Stimulated activated CD4-positive, alpha-beta T cell treated with anti-CD3 and anti-CD28 coated beads, Interleukin-12 subunit alpha, Interleukin-12 subunit beta, amount 100 ng/mL, for 24 hours (primary cell): Measurements from ENCODE around the gene KCNA10.
A peak's percentile ranks its signal among the peaks of the same experiment; 100 is the strongest.

Experiments
- DNase-seq, 2 experiments: peaks; one replicate each; pipeline ENCODE4 v3.0.0-alpha.2; 2020; ENCODE audit warnings: low read depth in 2 of 2

KCNA10 gene

DNA sequence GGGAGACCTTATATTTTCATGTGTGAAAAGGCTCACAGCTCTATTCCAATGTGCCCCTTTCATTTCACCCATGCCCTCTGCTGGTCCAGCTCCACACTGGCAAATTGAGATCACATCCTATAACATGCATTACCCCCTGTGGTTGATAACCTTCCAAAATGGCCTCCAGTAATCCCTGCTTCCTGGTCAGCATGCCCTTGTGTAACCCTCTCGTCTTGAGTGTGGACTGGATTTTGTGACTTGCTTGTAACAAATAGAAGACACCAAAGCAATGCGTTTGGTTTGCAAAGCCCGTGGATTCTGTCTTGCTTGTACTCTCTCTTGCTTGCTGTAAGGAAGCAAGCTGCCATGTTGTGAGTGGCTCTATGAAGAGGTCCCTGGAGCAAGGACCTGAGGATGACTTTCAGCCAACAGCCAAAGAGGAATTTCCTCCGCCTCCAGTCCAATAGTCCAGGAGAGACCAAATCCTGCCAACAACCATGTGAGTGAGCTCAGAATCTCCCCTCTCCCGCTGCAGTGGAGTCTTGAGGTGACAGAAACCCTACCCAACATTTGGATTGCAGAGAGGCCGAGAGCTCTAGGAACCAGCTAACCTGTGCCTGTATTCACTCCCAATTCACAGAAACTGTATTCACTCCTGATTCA is 17.4 kb downstream of the KCNA10 start:
- DNase-seq, result no peak

GRCh38 chr1:110498270-110498669 is 20.7 kb downstream of the KCNA10 start:
- no peak for DNase-seq

DNA sequence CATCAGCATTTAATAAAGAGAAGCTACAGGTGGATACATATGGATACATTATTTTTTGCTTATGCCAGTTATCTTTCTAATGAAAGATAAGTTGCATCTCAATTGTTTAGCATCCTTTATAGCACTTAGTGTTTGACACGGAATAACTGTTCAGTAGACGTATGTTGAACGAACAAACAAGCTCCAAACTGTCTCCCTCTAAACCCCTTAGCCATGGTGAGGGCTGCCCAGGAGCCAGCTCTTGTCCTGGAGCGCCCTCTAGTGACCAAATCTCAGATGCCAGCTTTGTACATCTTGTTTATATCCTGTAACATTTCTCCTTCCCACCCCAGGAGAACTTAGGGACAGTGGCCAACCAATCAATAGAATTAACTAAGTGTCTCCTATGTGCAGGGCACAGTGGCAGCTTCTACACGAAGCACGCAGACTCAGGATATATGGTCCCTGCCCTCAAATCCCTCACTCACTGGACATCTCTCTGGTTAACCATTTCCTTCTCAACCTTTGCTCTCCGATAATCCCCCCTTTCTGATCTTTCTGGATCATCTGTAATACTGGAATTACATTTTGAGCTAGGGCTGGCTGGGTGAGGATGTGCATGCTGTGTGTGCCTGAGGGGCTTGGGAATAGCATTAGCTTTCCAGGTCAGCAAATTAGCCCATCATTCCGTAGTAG is 22.9 kb downstream of the KCNA10 start:
- DNase-seq, result peak; percentile 52 to 78

DNA sequence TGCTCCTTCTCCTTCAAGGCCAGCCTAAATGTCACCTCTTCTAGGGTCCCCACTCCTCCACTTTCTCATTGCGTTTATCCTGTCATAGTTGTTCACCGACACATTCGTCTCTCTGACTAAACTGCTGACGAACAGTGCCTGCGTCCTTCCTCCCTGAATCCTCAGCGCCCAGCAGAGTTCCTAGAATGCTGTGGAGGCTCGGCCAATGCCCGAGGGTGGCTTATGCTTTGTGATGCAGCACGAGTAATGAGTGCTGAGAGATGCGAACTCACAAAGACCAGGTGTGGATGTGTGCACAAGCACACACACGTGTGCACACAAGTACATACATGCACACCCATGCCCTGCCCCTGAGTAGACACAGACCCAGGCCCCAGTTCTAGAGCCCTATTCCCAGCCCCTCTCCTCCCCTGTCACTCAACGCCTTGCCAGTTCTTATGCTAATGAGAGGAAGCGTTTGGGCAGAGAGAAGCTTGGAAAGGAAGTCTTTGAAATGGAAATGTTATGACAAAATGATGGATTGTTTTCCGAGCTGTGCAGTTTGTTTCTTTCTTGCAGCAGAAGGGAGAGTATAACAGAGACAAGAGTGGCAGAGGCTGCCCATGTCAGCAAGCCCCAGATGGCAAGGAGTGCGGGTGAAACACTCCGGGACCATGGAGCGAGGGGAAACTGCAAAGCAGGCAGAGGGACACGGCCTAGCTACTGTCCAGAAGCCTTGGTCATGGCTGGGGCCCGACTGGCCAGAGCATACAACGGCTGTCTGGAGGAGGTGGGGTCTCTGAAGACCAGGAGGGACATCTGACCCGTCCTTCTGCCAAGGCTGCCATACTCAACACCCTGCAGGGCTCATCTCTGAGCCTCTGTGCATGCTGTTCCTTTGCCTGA is 24.2 kb downstream of the KCNA10 start:
- DNase-seq, result no peak

DNA sequence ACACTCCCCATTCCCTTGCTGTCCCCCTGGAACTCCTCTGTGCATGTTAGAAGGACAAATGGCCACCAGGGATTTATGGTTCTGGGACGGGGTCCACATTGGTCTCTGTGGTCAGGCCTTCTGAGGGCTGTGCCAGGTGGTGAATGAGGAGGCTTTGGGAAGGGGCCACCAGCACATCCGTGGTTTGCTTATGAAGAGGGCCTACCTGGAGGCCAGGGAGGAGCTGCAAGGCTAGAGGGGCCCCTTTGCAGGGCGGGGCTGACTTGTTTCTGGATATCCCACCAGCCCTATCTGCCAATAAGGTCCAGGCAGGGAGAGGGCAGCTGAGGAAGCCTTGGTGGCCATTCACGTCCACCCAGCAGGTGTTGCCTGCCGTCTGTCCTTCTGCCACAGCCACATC is 24.9 kb downstream of the KCNA10 start:
- DNase-seq, result no peak

- DNase-seq, result no peak
These were observed 25.8 kb downstream of the KCNA10 start for GRCh38 chr1:110493059-110493699.

GRCh38 chr1:110492573-110492972 is 26.4 kb downstream of the KCNA10 start:
- DNase-seq, result no peak

GRCh38 chr1:110490791-110491451 is 28.1 kb downstream of the KCNA10 start:
- DNase-seq, result no peak

- no peak for DNase-seq
These were observed 28.9 kb downstream of the KCNA10 start for GRCh38 chr1:110489973-110490542.

- no peak for DNase-seq
These were observed 29.6 kb downstream of the KCNA10 start for GRCh38 chr1:110489406-110489805.

- no peak for DNase-seq
These were observed 30.1 kb downstream of the KCNA10 start for GRCh38 chr1:110488867-110489266.

DNA sequence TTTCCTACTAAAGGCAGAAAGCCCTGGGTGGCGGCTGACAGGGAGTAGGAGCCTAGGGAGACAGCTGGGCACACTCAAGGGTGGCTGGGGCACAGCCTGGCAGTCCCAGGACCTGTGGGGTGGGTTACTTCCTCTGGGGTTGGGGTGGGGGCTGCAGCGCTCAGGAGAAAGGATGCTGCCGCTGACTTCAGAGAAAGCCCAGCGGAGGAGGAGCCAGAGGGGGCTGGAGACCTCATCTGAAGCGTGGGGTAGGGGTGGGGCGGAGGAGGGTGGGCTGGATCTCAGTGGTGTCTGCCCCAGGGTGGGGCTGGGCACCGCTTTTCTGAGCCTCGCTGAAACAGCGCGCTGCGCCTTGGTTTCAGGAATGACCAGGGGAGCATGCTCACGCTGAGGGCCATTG is 30.8 kb downstream of the KCNA10 start:
- no peak for DNase-seq

- DNase-seq, result no peak
These were observed 31.2 kb downstream of the KCNA10 start for GRCh38 chr1:110487726-110488125.

GRCh38 chr1:110485725-110486124 is 33.2 kb downstream of the KCNA10 start:
- no peak for DNase-seq

- DNase-seq, result no peak
These were observed 34.2 kb downstream of the KCNA10 start for GRCh38 chr1:110484801-110485200.

DNA sequence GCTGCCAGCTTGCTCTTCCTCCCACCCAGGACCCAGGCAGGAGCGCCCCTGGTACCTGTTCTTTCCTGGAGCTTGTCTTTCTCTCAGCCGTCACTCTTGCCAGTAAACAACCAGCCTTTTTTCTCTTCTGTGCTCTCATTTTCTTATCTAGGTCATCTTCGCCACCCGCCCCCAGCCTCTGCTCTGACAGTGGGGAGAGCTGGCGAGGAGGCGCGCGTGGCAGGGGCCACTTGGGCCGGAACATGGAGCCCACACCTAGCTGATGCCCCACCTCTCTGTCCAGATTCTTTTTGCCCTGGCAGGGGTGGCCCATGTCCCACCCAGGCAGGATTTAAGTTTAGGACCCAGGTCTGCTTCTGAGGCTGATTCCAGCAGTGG is 35.7 kb downstream of the KCNA10 start:
- no peak for DNase-seq

- DNase-seq, result no peak
These were observed 36.2 kb downstream of the KCNA10 start for GRCh38 chr1:110482662-110483307.

GRCh38 chr1:110481968-110482623 is 36.9 kb downstream of the KCNA10 start:
- DNase-seq, result no peak

DNA sequence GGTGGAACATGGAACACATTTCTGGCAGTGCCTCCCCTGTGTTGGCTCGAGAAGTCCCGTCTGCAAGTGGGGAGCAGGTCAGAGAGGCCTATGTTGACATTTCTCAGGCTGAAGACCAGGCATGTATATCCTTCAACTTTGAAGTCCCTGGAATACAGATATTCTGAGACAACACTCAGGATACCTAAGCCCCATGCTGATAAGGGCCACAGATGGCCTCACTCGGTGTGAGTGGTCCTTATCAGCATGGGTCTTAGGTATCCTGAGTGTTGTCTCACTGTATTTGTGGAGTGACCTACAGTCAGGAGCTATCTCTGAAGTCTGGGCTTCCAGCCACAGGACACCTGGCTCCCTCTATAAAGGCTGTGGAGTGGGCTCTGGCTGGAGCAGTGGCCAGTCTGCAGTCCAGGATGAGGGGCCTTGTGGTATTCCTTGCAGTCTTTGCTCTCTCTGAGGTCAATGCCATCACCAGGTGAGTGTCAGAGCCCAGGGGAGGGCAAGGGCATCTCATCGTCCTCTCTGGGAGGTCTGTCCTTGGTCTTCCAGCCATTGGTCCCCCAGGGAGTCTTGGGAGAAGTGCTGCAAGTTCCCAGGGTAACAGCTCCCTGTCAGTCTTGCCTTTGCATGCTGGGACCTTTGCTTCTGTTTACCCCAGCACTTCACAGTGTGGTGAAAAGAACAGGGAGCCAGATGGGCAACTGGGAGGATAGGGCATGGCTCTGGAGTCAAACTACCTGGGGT is 38.4 kb downstream of the KCNA10 start:
- DNase-seq, result no peak

- DNase-seq, result no peak
These were observed 40.1 kb downstream of the KCNA10 start for GRCh38 chr1:110478886-110479285.
